Lower leg skin (tissue), 4 donors: Measurements from ENCODE around the gene CA10. TPM values are rescaled to one million over a fixed set of nuclear protein-coding genes. Genes with fewer than 3 reads are reported as not detected.

Experiments
- DNase-seq, 2 donors: peaks; one replicate each; pipeline ENCODE4 v3.0.0-alpha.2; 2019; ENCODE audit warnings: low spot score in 2 of 2
- H3K4me3 ChIP-seq: fragments of 200-600 bp; sonication (generic); 2 replicates; pipeline ENCODE4 v1.5.1; 2017; ENCODE audit warnings: mild to moderate bottlenecking, low read depth; ENCODE audit not compliant: poor library complexity, severe bottlenecking
- POLR2A ChIP-seq, 2 donors: fragments of 450-650 bp; IDR thresholded peaks; one replicate each; pipeline ENCODE4 v1.6.1; 2016 to 2017; ENCODE audit warnings: antibody characterized with exemption in 2 of 2, mild to moderate bottlenecking in 1 of 2, moderate library complexity in 1 of 2
- WGBS, 2 donors: methylation state at CpG; one replicate each; pipeline ENCODE4 v1.1.5; 2018; 5-methylcytosine and 5-hydroxymethylcytosine counted together
- intact Hi-C: fragments of 100-400 bp; cut with DNase I; formaldehyde crosslinking; loops from one replicate; pipeline ENCODE4 v1.15.0; 2023; ENCODE audit warnings: low total_unique reads
- total RNA-seq, 4 donors: library from RNA; depleted of rRNA; stranded (reverse); fragments of >200 nt; gene quantifications; one replicate each; pipeline ENCODE4 v1.1.0, GENCODE V29; 2016
- TF ChIP-seq, protein P1 (sequence below), 3 donors: fragments of 450-650 bp; IDR thresholded peaks; one replicate each; pipeline ENCODE4 v1.5.1; 2016; ENCODE audit warnings: antibody characterized with exemption in 3 of 3, mild to moderate bottlenecking in 3 of 3, moderate library complexity in 2 of 3

CA10 gene
- total RNA-seq, 4 donors from 2014 or later: not detected

DNA sequence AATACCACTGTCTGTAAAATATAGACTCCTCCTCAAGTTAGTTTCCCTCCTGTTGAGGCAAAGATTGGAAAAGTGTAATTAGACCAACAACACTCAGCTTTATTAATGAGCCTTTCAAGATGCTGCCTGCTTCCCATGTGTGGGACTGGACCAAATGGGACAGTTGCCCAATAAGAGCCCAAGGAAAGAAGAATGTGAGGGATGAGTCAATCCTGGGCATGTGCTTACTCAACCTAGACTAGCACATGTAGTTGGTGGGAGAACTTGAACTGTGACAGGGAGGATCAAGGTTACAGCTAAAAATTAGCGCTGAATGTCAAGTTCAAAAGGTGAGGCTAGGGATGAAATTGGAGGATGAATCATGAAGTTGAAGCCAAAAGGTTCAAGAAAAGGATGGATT lies 435.5 kb downstream of the CA10 start:
- TF ChIP-seq, protein P1, sequence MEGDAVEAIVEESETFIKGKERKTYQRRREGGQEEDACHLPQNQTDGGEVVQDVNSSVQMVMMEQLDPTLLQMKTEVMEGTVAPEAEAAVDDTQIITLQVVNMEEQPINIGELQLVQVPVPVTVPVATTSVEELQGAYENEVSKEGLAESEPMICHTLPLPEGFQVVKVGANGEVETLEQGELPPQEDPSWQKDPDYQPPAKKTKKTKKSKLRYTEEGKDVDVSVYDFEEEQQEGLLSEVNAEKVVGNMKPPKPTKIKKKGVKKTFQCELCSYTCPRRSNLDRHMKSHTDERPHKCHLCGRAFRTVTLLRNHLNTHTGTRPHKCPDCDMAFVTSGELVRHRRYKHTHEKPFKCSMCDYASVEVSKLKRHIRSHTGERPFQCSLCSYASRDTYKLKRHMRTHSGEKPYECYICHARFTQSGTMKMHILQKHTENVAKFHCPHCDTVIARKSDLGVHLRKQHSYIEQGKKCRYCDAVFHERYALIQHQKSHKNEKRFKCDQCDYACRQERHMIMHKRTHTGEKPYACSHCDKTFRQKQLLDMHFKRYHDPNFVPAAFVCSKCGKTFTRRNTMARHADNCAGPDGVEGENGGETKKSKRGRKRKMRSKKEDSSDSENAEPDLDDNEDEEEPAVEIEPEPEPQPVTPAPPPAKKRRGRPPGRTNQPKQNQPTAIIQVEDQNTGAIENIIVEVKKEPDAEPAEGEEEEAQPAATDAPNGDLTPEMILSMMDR (IDR thresholded peaks at IDR 0.05): no peak
- no peak for TF ChIP-seq POLR2A (IDR thresholded peaks at IDR 0.05)
- DNase-seq: no peak
- 81% methylated on average over 1 of the region's 1 CpG for WGBS, 2 donors
- intact Hi-C loops: no loop called here
- no peak overlapping the region for H3K4me3 ChIP-seq

DNA sequence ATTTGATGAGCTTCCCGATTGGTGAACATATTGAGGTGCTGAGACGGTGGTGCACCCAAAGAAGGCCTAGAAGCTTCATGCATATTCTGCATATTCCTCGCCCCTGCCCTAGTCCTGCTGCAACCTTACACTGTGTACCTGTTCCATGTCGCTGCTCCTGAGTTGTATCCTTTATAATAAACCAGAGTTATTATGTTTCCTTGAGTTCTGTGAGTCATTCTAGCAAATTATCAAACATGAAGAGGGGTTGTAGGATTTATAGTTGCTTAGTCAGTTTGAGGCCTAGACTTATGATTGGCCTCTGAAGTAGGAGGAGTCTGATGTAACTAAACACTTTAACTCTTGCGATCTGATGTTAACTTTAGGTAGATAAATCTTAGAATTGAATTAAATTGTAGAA lies 436.8 kb downstream of the CA10 start:
- DNase-seq: no peak
- intact Hi-C loops: no loop called here
- no peak overlapping the region for H3K4me3 ChIP-seq
- TF ChIP-seq, protein P1 (IDR thresholded peaks at IDR 0.05): no peak
- TF ChIP-seq POLR2A (IDR thresholded peaks at IDR 0.05): no peak
- 96 to 98% methylated on average over 5 of the region's 5 CpGs for WGBS, 2 donors

DNA sequence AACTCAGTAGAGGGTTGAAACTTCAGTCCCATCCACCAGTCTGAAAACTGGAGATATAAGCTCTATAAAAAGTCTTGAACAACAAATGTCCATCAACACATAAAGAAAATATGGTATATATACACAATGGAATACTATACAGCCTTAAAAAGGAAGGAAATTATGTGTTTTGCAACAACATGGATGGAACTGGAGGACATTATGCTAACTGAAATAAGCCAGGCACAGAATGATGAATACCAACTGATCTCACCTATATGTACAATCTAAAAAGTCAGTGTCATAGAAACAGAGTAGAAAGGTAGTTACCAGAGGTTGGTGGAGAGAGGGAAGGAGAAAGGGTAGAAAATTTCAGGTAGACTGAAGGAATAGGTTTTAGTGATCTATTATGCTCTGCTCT lies 438.1 kb downstream of the CA10 start:
- no peak overlapping the region for H3K4me3 ChIP-seq
- TF ChIP-seq, protein P1 (IDR thresholded peaks at IDR 0.05): no peak
- TF ChIP-seq POLR2A (IDR thresholded peaks at IDR 0.05): no peak
- intact Hi-C loops: no loop called here
- DNase-seq: no peak

DNA sequence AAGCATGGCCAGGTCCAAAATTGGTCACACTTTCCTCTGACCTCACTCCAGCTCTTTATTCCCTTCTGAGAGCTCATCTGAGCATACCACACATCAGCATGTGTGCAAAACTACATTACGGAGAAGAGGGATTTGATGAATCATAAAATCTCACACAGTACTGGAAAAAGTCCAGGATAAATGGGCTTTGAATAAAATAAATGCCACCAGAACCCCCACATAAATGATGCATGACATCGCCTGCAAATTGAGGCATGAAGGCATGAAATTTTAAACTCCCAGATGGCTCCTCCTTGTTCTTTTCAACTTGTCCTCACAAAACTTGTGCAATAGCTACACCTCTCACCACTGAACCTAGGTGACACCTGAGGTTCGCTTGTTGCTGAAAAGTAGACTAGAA lies 439.5 kb downstream of the CA10 start:
- intact Hi-C loops: no loop called here
- 54 to 61% methylated on average over 3 of the region's 3 CpGs for WGBS, 2 donors
- DNase-seq: no peak
- H3K4me3 ChIP-seq: no peak overlapping the region
- no peak for TF ChIP-seq POLR2A (IDR thresholded peaks at IDR 0.05)
- TF ChIP-seq, protein P1 (IDR thresholded peaks at IDR 0.05): no peak

DNA sequence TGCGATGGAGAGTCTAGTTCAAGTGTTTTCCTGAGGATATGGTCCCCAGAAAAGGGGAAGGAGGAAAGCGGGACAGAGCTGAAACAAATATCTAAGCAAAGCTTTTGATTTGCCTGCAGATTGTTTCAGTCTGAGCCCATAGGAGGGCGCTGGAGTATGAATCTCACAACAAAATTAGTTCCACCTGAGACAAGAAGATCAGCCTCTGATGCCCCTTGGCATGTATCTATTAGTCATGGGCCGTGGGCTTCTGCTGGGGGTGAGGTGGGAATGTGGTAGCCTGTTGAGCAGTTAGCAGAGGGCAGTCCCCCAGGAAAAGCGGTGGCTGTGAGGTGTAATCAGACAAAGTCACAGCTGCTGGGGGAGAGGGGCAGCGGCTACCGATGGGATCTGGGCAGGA lies 446.9 kb downstream of the CA10 start:
- no peak for DNase-seq
- WGBS, 2 donors: 73 to 82% methylated on average over 7 of the region's 7 CpGs
- intact Hi-C loops: no loop called here
- H3K4me3 ChIP-seq: no peak overlapping the region
- TF ChIP-seq, protein P1 (IDR thresholded peaks at IDR 0.05): no peak
- no peak for TF ChIP-seq POLR2A (IDR thresholded peaks at IDR 0.05)

DNA sequence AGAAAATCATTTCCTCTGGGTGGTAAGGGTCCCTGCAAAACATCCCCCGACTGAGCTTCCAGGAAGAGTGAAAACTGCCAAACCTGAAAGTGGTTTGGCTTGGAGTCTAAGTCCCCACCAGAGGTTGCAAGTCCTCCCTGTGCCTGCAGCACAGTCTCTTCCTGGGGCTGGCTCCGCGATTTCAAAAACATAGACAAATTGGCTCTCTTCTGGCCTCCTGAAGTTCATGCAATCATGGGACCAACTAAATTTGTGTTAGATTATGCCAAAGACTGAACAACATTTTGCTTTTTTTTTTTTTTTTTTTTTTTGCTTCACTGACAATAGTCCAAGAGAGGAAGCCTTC lies 447.9 kb downstream of the CA10 start:
- TF ChIP-seq, protein P1 (IDR thresholded peaks at IDR 0.05): no peak
- TF ChIP-seq POLR2A (IDR thresholded peaks at IDR 0.05): no peak
- DNase-seq: no peak
- 33 to 52% methylated on average over 3 of the region's 3 CpGs for WGBS, 2 donors
- intact Hi-C loops: no loop called here
- H3K4me3 ChIP-seq: no peak overlapping the region
